Mesendoderm (in vitro differentiated cells): ENCODE results near the gene WDR73.

Source experiments
- DNase-seq: peaks from one replicate; pipeline ENCODE4 v3.0.0; 2013
- H2AK5ac ChIP-seq: 2 replicates; pipeline ENCODE4 v1.6.1; 2013; ENCODE audit warnings: low read length, inconsistent platforms
- H2BK120ac ChIP-seq: 2 replicates; pipeline ENCODE4 v1.6.1; 2013; ENCODE audit warnings: low read depth, mild to moderate bottlenecking, low read length, moderate library complexity, mixed read lengths
- H2BK15ac ChIP-seq: replicated peaks from 2 replicates; pipeline ENCODE4 v1.6.1; 2013; ENCODE audit warnings: low read depth, mild to moderate bottlenecking, moderate library complexity
- H2BK5ac ChIP-seq: 2 replicates; pipeline ENCODE4 v1.6.1; 2013; ENCODE audit warnings: low read length, inconsistent platforms
- H3K18ac ChIP-seq: 2 replicates; pipeline ENCODE4 v1.6.1; 2013; ENCODE audit warnings: mild to moderate bottlenecking, low read length, mixed read lengths
- H3K23ac ChIP-seq: one replicate; pipeline ENCODE4 v1.6.1; 2013; ENCODE audit warnings: low read length
- H3K27ac ChIP-seq: 2 replicates; pipeline ENCODE4 v1.5.1; 2013; ENCODE audit warnings: low read depth, mild to moderate bottlenecking, inconsistent platforms, low read length, moderate library complexity
- H3K27me3 ChIP-seq: 2 replicates; pipeline ENCODE4 v1.6.1; 2013; ENCODE audit warnings: low read length, control low read depth, mild to moderate bottlenecking, inconsistent platforms; ENCODE audit not compliant: insufficient read depth, poor library complexity
- H3K36me3 ChIP-seq: 2 replicates; pipeline ENCODE4 v1.6.1; 2013; ENCODE audit warnings: low read length, inconsistent platforms; ENCODE audit not compliant: control insufficient read depth, insufficient read depth
- H3K4ac ChIP-seq: one replicate; pipeline ENCODE4 v1.6.1; 2013; ENCODE audit warnings: low read depth, mild to moderate bottlenecking, low read length, moderate library complexity
- H3K4me1 ChIP-seq: 2 replicates; pipeline ENCODE4 v1.6.1; 2013; ENCODE audit warnings: low read depth, low read length, inconsistent platforms; ENCODE audit not compliant: control insufficient read depth
- H3K4me2 ChIP-seq: 2 replicates; pipeline ENCODE4 v1.6.1; 2013; ENCODE audit warnings: low read length
- H3K4me3 ChIP-seq: 2 replicates; pipeline ENCODE4 v1.5.1; 2013; ENCODE audit warnings: mild to moderate bottlenecking, low read length
- H3K56ac ChIP-seq: one replicate; pipeline ENCODE4 v1.6.1; 2013; ENCODE audit warnings: low read length
- H3K79me1 ChIP-seq: 2 replicates; pipeline ENCODE4 v1.6.1; 2013; ENCODE audit warnings: low read length, inconsistent platforms
- H3K79me2 ChIP-seq: 2 replicates; pipeline ENCODE4 v1.6.1; 2013; ENCODE audit warnings: mild to moderate bottlenecking, low read length; ENCODE audit not compliant: control insufficient read depth, insufficient read depth
- H3K9ac ChIP-seq: 2 replicates; pipeline ENCODE4 v1.6.1; 2013; ENCODE audit warnings: low read length, inconsistent platforms
- H4K5ac ChIP-seq: one replicate; pipeline ENCODE4 v1.6.1; 2013; ENCODE audit warnings: low read length
- H4K8ac ChIP-seq: one replicate; pipeline ENCODE4 v1.6.1; 2013; ENCODE audit warnings: low read depth, mild to moderate bottlenecking, control low read depth, low read length, moderate library complexity
- WGBS: extraction: QIAGEN DNeasy Blood & Tissue Kit; methylation state at CpG from one replicate; pipeline ENCODE4 v1.1.7; 2013; ENCODE audit warnings: low lambda C conversion rate, missing lambda C conversion rate; ENCODE audit not compliant: insufficient coverage; ENCODE audit errors: extremely low coverage; 5-methylcytosine and 5-hydroxymethylcytosine counted together

WDR73 gene

GRCh38 chr15:84659904-84660781, 6.1 kb upstream of the WDR73 start:
- H2BK15ac ChIP-seq: no peak overlapping the region
- no CpG with 5 or more reads among the region's 4 CpGs for WGBS
- no peak overlapping the region for H2AK5ac ChIP-seq
- peaks cover 8% of the 10 kb centered on the region for H3K4me1 ChIP-seq
- no peaks in the 10 kb centered on the region for H3K79me1 ChIP-seq
- H2BK120ac ChIP-seq: no peak overlapping the region
- no peak overlapping the region for H3K4me3 ChIP-seq
- H3K23ac ChIP-seq: no peak overlapping the region
- H3K79me2 ChIP-seq: no peaks in the 10 kb centered on the region
- H4K5ac ChIP-seq: no peak overlapping the region
- no peak overlapping the region for H3K9ac ChIP-seq
- H3K27ac ChIP-seq: no peak overlapping the region
- H3K18ac ChIP-seq: no peak overlapping the region
- H2BK5ac ChIP-seq: no peak overlapping the region
- no peaks in the 10 kb centered on the region for H3K27me3 ChIP-seq
- H3K4me2 ChIP-seq: no peak overlapping the region
- no peaks in the 10 kb centered on the region for H3K36me3 ChIP-seq
- H4K8ac ChIP-seq: no peak overlapping the region
- DNase-seq: no peak
- H3K56ac ChIP-seq: no peak overlapping the region
- no peak overlapping the region for H3K4ac ChIP-seq

- Histone ChIP-seq H3K4ac (no peak overlapping the region), H4K8ac (no peak overlapping the region), H3K4me3 (no peak overlapping the region), H3K27ac (peak overlapping the region; percentile 52), H3K79me2 (no peaks in the 10 kb centered on the region), H2BK15ac (no peak overlapping the region), H3K27me3 (no peaks in the 10 kb centered on the region), H3K23ac (peak overlapping the region; percentile 48), H3K36me3 (no peaks in the 10 kb centered on the region), H3K4me1 (peaks cover 8% of the 10 kb centered on the region), H2AK5ac (no peak overlapping the region), H3K56ac (peak overlapping the region; percentile 69), H4K5ac (no peak overlapping the region), H2BK5ac (no peak overlapping the region), H3K18ac (no peak overlapping the region), H3K9ac (peak overlapping the region; percentile 73), H3K79me1 (no peaks in the 10 kb centered on the region), H3K4me2 (peak overlapping the region; percentile 21), H2BK120ac (no peak overlapping the region)
- DNase-seq: no peak
- WGBS: no CpG with 5 or more reads among the region's 7 CpGs
These were observed 4.8 kb upstream of the WDR73 start for GRCh38 chr15:84658788-84659411.

GRCh38 chr15:84658080-84658787, 4.2 kb upstream of the WDR73 start, which contains the start of gene NMB:
Gene NMB (minus strand): TSS chr15:84658199. CDS start chr15:84658152, 47 bp downstream.
- Histone ChIP-seq H3K79me2 (peaks cover 6% of the 10 kb centered on the region), H3K9ac (peak within 1 kb of the TSS; percentile 77), H3K4ac (peak within 1 kb of the TSS; percentile 49), H4K5ac (no peak within 1 kb of the TSS), H3K4me3 (peak within 1 kb of the TSS; percentile 36), H3K79me1 (peaks cover 6% of the 10 kb centered on the region), H4K8ac (peak within 1 kb of the TSS; percentile 16), H2AK5ac (no peak within 1 kb of the TSS), H3K18ac (peak within 1 kb of the TSS; percentile 61), H3K4me1 (peaks cover 10% of the 10 kb centered on the region), H3K36me3 (no peaks in the 10 kb centered on the region), H3K23ac (peak within 1 kb of the TSS; percentile 91), H3K27ac (peak within 1 kb of the TSS; percentile 52), H3K27me3 (no peaks in the 10 kb centered on the region), H3K4me2 (peak within 1 kb of the TSS; percentile 71), H2BK5ac (no peak within 1 kb of the TSS), H2BK15ac (no peak within 1 kb of the TSS), H3K56ac (peak within 1 kb of the TSS; percentile 87), H2BK120ac (no peak within 1 kb of the TSS)
- DNase-seq: peak; percentile 94
- no CpG with 5 or more reads among the region's 61 CpGs for WGBS

GRCh38 chr15:84657748-84658079, 3.6 kb upstream of the WDR73 start:
- Histone ChIP-seq H3K27me3 (no peaks in the 10 kb centered on the region), H3K79me1 (peaks cover 7% of the 10 kb centered on the region), H3K9ac (peak overlapping the region; percentile 77), H3K36me3 (peaks cover under 1% of the 10 kb centered on the region), H2BK15ac (no peak overlapping the region), H2BK5ac (no peak overlapping the region), H3K23ac (peak overlapping the region; percentile 91), H3K4me1 (peaks cover 10% of the 10 kb centered on the region), H3K4me3 (peak overlapping the region; percentile 36), H2BK120ac (no peak overlapping the region), H4K5ac (no peak overlapping the region), H3K79me2 (peaks cover 6% of the 10 kb centered on the region), H2AK5ac (no peak overlapping the region), H3K4ac (peak overlapping the region; percentile 49), H3K18ac (peak overlapping the region; percentile 61), H3K27ac (peak overlapping the region; percentile 43), H4K8ac (peak overlapping the region; percentile 16), H3K56ac (peak overlapping the region; percentile 87), H3K4me2 (peak overlapping the region; percentile 71)
- no CpG with 5 or more reads among the region's 17 CpGs for WGBS
- DNase-seq: no peak

- DNase-seq: no peak
- Histone ChIP-seq H3K56ac (peak overlapping the region; percentile 87), H2BK15ac (no peak overlapping the region), H3K79me1 (peaks cover 8% of the 10 kb centered on the region), H3K4me2 (no peak overlapping the region), H2AK5ac (no peak overlapping the region), H2BK5ac (no peak overlapping the region), H2BK120ac (no peak overlapping the region), H3K36me3 (peaks cover 2% of the 10 kb centered on the region), H3K79me2 (peaks cover 6% of the 10 kb centered on the region), H3K9ac (no peak overlapping the region), H4K5ac (no peak overlapping the region), H3K27ac (no peak overlapping the region), H3K27me3 (no peaks in the 10 kb centered on the region), H3K4me3 (no peak overlapping the region), H3K23ac (no peak overlapping the region), H4K8ac (no peak overlapping the region), H3K4ac (no peak overlapping the region), H3K4me1 (peaks cover 10% of the 10 kb centered on the region), H3K18ac (no peak overlapping the region)
- no CpG with 5 or more reads among the region's 7 CpGs for WGBS
These were observed 2.9 kb upstream of the WDR73 start for GRCh38 chr15:84656972-84657371.
